Right atrium auricular region (tissue), 2 donors: ENCODE data around the gene BBS1. TPM values are rescaled to one million over a fixed set of nuclear protein-coding genes. Genes with fewer than 3 reads are reported as not detected.

Experiments
- DNase-seq: peaks from one replicate; pipeline ENCODE4 v3.0.0-alpha.2; 2019; ENCODE audit warnings: low spot score
- H3K27ac ChIP-seq, 2 donors: fragments of 200-600 bp; sonication (generic); 1 replicate in 1 of 2; 2 replicates in 1 of 2; pipeline ENCODE4 v1.5.1; 2016 to 2019
- H3K27me3 ChIP-seq, 2 donors: fragments of 200-600 bp; sonication (generic); one replicate each; pipeline versions ENCODE4 v1.5.1 to v1.6.0; 2017 to 2019
- H3K36me3 ChIP-seq: fragments of 200-600 bp; sonication (generic); one replicate; pipeline ENCODE4 v1.5.1; 2016
- H3K4me1 ChIP-seq, 2 donors: fragments of 200-600 bp; sonication (generic); one replicate each; pipeline versions ENCODE4 v1.5.1 to v1.6.0; 2017 to 2019
- H3K4me3 ChIP-seq, 2 donors: fragments of 200-600 bp; sonication (generic); 1 replicate in 1 of 2; 2 replicates in 1 of 2; pipeline ENCODE4 v1.5.1; 2017 to 2019; ENCODE audit warnings: mild to moderate bottlenecking in 1 of 2, moderate library complexity in 1 of 2
- H3K9me3 ChIP-seq, 2 donors: fragments of 200-600 bp; sonication (generic); one replicate each; pipeline ENCODE4 v1.5.1; 2019
- total RNA-seq, 2 donors: library from RNA; depleted of rRNA; stranded (reverse); fragments of >200 nt; gene quantifications; one replicate each; pipeline ENCODE4 v1.1.0, GENCODE V29; 2016
- TF ChIP-seq, protein P1 (sequence below), 2 donors: fragments of 200-600 bp; sonication (generic); IDR thresholded peaks; one replicate each; pipeline ENCODE4 v1.5.1; 2019; ENCODE audit warnings: antibody characterized with exemption in 2 of 2

Gene BBS1
- total RNA-seq, 2 donors from 2014 or later, result 37.0 to 38.7 TPM

GRCh38 chr11:66495401-66495854 lies 15.0 kb upstream of the BBS1 start:
- Histone ChIP-seq H3K9me3 (no peaks in the 10 kb centered on the region), H3K36me3 (peaks cover 6% of the 10 kb centered on the region), H3K4me1 (no peaks in the 10 kb centered on the region), H3K4me3 (no peak overlapping the region), H3K27me3 (no peaks in the 10 kb centered on the region), H3K27ac (no peak overlapping the region)
- no peak for DNase-seq
- TF ChIP-seq, protein P1, sequence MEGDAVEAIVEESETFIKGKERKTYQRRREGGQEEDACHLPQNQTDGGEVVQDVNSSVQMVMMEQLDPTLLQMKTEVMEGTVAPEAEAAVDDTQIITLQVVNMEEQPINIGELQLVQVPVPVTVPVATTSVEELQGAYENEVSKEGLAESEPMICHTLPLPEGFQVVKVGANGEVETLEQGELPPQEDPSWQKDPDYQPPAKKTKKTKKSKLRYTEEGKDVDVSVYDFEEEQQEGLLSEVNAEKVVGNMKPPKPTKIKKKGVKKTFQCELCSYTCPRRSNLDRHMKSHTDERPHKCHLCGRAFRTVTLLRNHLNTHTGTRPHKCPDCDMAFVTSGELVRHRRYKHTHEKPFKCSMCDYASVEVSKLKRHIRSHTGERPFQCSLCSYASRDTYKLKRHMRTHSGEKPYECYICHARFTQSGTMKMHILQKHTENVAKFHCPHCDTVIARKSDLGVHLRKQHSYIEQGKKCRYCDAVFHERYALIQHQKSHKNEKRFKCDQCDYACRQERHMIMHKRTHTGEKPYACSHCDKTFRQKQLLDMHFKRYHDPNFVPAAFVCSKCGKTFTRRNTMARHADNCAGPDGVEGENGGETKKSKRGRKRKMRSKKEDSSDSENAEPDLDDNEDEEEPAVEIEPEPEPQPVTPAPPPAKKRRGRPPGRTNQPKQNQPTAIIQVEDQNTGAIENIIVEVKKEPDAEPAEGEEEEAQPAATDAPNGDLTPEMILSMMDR (IDR thresholded peaks at IDR 0.05), result no peak

DNA sequence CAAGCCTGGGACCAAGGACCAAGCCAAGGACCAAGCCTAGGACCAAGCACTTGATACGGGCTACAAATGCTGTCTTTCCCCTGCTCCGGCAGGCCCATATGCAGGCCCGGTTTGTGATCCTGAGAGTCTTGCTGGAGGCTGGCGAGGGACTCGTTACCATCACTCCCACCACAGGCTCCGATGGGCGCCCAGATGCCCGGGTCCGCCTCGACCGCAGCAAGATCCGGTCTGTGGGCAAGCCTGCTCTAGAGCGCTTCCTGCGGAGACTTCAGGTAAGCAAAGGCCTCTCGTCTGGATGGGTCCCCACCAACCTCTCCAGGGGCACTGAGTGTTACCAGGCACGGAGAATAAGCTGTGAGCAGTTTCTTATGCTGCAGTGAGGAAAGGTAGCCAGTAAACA lies 13.2 kb upstream of the BBS1 start:
- H3K9me3 ChIP-seq, result no peaks in the 10 kb centered on the region
- no peak overlapping the region for H3K27ac ChIP-seq
- H3K27me3 ChIP-seq, result no peaks in the 10 kb centered on the region
- no peak for DNase-seq
- H3K4me3 ChIP-seq, result no peak overlapping the region
- peaks cover 6% of the 10 kb centered on the region for H3K36me3 ChIP-seq
- TF ChIP-seq, protein P1 (IDR thresholded peaks at IDR 0.05), result no peak
- H3K4me1 ChIP-seq, result no peaks in the 10 kb centered on the region

DNA sequence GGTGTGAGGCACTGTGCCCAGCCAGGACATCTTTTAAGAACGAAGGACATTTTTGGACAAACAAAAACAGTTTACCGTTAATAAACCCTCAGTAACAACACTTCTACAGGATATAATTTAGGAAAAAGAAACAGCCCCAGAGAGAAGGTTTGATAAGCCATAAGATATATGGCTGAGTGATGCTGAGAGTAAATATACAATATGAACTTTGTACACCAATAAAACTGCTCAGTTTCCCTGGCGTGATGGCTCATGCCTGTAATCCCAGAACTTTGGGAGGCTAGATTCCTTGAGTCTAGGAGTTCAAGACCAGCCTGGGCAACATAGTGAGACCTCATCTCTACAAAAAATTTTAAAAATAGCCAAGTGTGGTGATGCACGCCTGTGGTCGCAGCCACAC lies 11.9 kb upstream of the BBS1 start:
- TF ChIP-seq, protein P1 (IDR thresholded peaks at IDR 0.05), result no peak

GRCh38 chr11:66505276-66505816 lies 5.1 kb upstream of the BBS1 start:
- no peak for DNase-seq
- TF ChIP-seq, protein P1 (IDR thresholded peaks at IDR 0.05), result no peak
- Histone ChIP-seq H3K4me3 (no peak overlapping the region), H3K9me3 (no peaks in the 10 kb centered on the region), H3K27ac (no peak overlapping the region), H3K4me1 (no peaks in the 10 kb centered on the region), H3K27me3 (no peaks in the 10 kb centered on the region), H3K36me3 (no peaks in the 10 kb centered on the region)

More for the DNA sequence above, 11.9 kb upstream of the BBS1 start:
- Histone ChIP-seq H3K4me1 (no peaks in the 10 kb centered on the region), H3K27me3 (no peaks in the 10 kb centered on the region), H3K4me3 (no peak overlapping the region), H3K36me3 (no peaks in the 10 kb centered on the region), H3K27ac (no peak overlapping the region), H3K9me3 (no peaks in the 10 kb centered on the region)
- DNase-seq, result no peak

DNA sequence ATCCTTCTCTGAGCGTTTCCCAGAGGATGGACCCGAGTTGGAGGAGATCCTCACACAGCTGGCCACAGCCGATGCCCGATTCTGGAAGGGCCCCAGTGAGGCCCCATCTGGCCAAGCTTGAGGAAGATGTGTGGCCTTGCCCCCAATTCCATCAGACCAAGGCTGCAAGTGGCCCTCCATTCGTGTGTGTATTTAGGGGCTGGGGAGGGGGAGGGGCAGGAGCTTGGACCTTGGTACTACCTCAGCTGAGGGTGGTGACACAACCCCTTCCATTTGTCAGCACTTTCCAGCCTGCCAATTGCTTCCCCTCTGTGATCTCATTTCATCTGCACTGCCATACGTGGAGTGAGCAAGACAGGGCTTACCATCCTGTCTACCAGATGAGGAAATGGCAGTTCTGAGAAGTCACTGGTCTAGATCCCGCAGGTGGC lies 1.3 kb upstream of the BBS1 start:
- Histone ChIP-seq H3K27ac (no peak overlapping the region), H3K4me1 (peaks cover 0 to 11% of the 10 kb centered on the region in 2 donors), H3K4me3 (no peak overlapping the region), H3K27me3 (no peaks in the 10 kb centered on the region), H3K9me3 (no peaks in the 10 kb centered on the region), H3K36me3 (no peaks in the 10 kb centered on the region)
- TF ChIP-seq, protein P1 (IDR thresholded peaks at IDR 0.05), result no peak
- DNase-seq, result no peak

- peaks cover 14% of the 10 kb centered on the region for H3K36me3 ChIP-seq
- peak overlapping the region; percentile 49 to 58 for H3K27ac ChIP-seq
- peaks cover 0 to 11% of the 10 kb centered on the region in 2 donors for H3K4me1 ChIP-seq
- peak overlapping the region; percentile 59 to 74 for H3K4me3 ChIP-seq
- no peaks in the 10 kb centered on the region for H3K27me3 ChIP-seq
- H3K9me3 ChIP-seq, result no peaks in the 10 kb centered on the region
- TF ChIP-seq, protein P1 (IDR thresholded peaks at IDR 0.05), result no peak
- no peak for DNase-seq
These were observed 530 bp downstream of the BBS1 start for GRCh38 chr11:66510990-66511339.
